Lower leg skin (tissue), 4 donors: ENCODE results near the gene MINK1. TPM values are rescaled to one million over a fixed set of nuclear protein-coding genes. Genes with fewer than 3 reads are reported as not detected.

Experiments
- DNase-seq, 2 donors: peaks; one replicate each; pipeline ENCODE4 v3.0.0-alpha.2; 2019; ENCODE audit warnings: low spot score in 2 of 2
- H3K4me3 ChIP-seq: fragments of 200-600 bp; sonication (generic); 2 replicates; pipeline ENCODE4 v1.5.1; 2017; ENCODE audit warnings: mild to moderate bottlenecking, low read depth; ENCODE audit not compliant: poor library complexity, severe bottlenecking
- CTCF ChIP-seq, 3 donors: fragments of 450-650 bp; IDR thresholded peaks; one replicate each; pipeline ENCODE4 v1.5.1; 2016; ENCODE audit warnings: antibody characterized with exemption in 3 of 3, mild to moderate bottlenecking in 3 of 3, moderate library complexity in 2 of 3
- POLR2A ChIP-seq, 2 donors: fragments of 450-650 bp; IDR thresholded peaks; one replicate each; pipeline ENCODE4 v1.6.1; 2016 to 2017; ENCODE audit warnings: antibody characterized with exemption in 2 of 2, mild to moderate bottlenecking in 1 of 2, moderate library complexity in 1 of 2
- WGBS, 2 donors: methylation state at CpG; one replicate each; pipeline ENCODE4 v1.1.5; 2018; 5-methylcytosine and 5-hydroxymethylcytosine counted together
- intact Hi-C: fragments of 100-400 bp; cut with DNase I; formaldehyde crosslinking; loops from one replicate; pipeline ENCODE4 v1.15.0; 2023; ENCODE audit warnings: low total_unique reads
- total RNA-seq, 4 donors: library from RNA; depleted of rRNA; stranded (reverse); fragments of >200 nt; gene quantifications; one replicate each; pipeline ENCODE4 v1.1.0, GENCODE V29; 2016

The MINK1 gene
- total RNA-seq = 100 to 1,000 TPM; 128 to 208 (median 140) TPM

GRCh38 chr17:4833178-4833940 is at the start of gene MINK1:
MINK1 (plus strand) TSS chr17:4833340; CDS start chr17:4833584, 244 bp downstream.
- no peak for TF ChIP-seq POLR2A (IDR thresholded peaks at IDR 0.05)
- TF ChIP-seq CTCF (IDR thresholded peaks at IDR 0.05) = no peak
- peak; percentile 80 to 96 for DNase-seq
- WGBS, 2 donors = 0% methylated on average over 51 to 55 of the region's 91 CpGs
- intact Hi-C loops = no loop called here
- H3K4me3 ChIP-seq = peak within 1 kb of the TSS; percentile 78

GRCh38 chr17:4785311-4786105 is 47.6 kb upstream of the MINK1 start:
- H3K4me3 ChIP-seq = no peak overlapping the region
- intact Hi-C loops = loop anchor here (5.0 kb wide), 2 partner anchors 48 to 97 kb away; partner anchors contain the start of genes CXCL16 and ZMYND15
- DNase-seq = no peak
- TF ChIP-seq POLR2A (IDR thresholded peaks at IDR 0.05) = no peak
- TF ChIP-seq CTCF (IDR thresholded peaks at IDR 0.05) = no peak
- 15 to 18% methylated on average over 56 to 57 of the region's 61 CpGs for WGBS, 2 donors

GRCh38 chr17:4786106-4786511 is 47.0 kb upstream of the MINK1 start, which contains the start of gene VMO1:
VMO1 (minus strand) TSS chr17:4786364; CDS start chr17:4786352, 12 bp downstream.
- H3K4me3 ChIP-seq = no peak within 1 kb of the TSS
- TF ChIP-seq POLR2A (IDR thresholded peaks at IDR 0.05) (no peak), CTCF (IDR thresholded peaks at IDR 0.05) (no peak)
- WGBS, 2 donors = 9 to 10% methylated on average over 8 to 15 of the region's 24 CpGs
- intact Hi-C loops = loop anchor here (5.0 kb wide), 2 partner anchors 49 to 96 kb away; partner anchors contain the start of genes CXCL16 and ZMYND15
- DNase-seq = peak in 1 of 2 donors; percentile 89

- H3K4me3 ChIP-seq = no peak overlapping the region
- TF ChIP-seq POLR2A (IDR thresholded peaks at IDR 0.05) (no peak), CTCF (IDR thresholded peaks at IDR 0.05) (no peak)
- WGBS, 2 donors = 29 to 31% methylated on average over 6 of the region's 6 CpGs
- DNase-seq = no peak
- intact Hi-C loops = loop anchor here (5.0 kb wide), 2 partner anchors 49 to 96 kb away; partner anchors contain the start of genes CXCL16 and ZMYND15
Measured at GRCh38 chr17:4786516-4786915, 46.6 kb upstream of the MINK1 start.

- intact Hi-C loops = loop anchor here (5.0 kb wide), 2 partner anchors 51 to 94 kb away; partner anchors contain the start of genes CXCL16 and ZMYND15
- DNase-seq = no peak
- H3K4me3 ChIP-seq = no peak overlapping the region
- TF ChIP-seq CTCF (IDR thresholded peaks at IDR 0.05) = no peak
- TF ChIP-seq POLR2A (IDR thresholded peaks at IDR 0.05) = no peak
- 76 to 78% methylated on average over 14 of the region's 14 CpGs for whole genome bisulfite sequencing, 2 donors
Measured at GRCh38 chr17:4788159-4788806, 44.9 kb upstream of the MINK1 start.
